Measurements from ENCODE around the gene RSPO3.

The RSPO3 gene

DNA sequence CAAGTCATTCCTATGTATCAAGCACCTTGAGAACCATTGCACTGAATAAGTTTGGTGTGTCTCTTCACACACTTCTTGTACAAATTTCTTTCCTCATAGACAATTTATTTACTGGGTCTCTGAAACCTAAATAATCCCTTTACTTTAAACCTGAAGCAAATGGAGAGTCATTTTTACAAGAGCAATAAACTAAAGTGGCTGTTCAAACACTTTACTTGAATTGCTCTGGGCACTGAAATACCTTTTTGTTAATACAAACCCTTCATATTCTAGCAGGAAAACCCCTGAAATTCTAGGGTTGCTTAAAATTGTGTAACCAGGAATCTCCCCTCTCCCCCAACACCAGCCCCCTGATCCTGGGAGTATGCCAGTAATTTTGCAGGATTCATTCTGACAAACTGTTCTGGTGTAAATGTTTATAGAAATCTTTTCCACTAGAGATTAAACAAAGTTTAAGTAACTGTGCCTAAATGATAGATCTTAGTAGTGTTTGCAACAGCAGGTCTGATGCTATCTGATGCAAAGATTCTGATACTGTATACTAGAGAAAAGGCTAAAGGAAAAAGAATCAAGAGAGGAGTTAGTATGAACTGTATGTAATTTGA, 13.4 kb downstream of the RSPO3 start:
- no peak overlapping the region for H3K27ac ChIP-seq
- TF ChIP-seq, protein P1, sequence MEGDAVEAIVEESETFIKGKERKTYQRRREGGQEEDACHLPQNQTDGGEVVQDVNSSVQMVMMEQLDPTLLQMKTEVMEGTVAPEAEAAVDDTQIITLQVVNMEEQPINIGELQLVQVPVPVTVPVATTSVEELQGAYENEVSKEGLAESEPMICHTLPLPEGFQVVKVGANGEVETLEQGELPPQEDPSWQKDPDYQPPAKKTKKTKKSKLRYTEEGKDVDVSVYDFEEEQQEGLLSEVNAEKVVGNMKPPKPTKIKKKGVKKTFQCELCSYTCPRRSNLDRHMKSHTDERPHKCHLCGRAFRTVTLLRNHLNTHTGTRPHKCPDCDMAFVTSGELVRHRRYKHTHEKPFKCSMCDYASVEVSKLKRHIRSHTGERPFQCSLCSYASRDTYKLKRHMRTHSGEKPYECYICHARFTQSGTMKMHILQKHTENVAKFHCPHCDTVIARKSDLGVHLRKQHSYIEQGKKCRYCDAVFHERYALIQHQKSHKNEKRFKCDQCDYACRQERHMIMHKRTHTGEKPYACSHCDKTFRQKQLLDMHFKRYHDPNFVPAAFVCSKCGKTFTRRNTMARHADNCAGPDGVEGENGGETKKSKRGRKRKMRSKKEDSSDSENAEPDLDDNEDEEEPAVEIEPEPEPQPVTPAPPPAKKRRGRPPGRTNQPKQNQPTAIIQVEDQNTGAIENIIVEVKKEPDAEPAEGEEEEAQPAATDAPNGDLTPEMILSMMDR (conservative IDR thresholded peaks at IDR 0.05): no peak

DNA sequence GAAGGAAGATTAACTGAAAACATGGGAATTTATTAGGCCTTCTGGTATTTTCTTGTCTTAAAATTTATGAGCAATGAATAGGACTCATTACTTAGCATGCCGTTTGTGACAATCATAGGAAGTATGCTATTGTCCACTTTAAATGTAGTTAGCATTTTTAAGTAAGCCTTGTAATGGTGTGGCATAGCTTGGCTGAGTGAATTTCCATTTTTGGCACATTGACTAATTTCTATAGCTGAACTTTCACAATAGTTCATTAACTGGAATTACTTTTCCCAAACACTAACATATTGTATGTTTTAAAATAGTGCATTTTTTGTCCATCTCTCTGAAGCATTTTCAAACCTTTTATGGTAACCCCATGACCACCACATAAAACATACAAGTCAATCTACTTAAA, 15.7 kb downstream of the RSPO3 start:
- TF ChIP-seq, protein P1 (conservative IDR thresholded peaks at IDR 0.05): no peak

DNA sequence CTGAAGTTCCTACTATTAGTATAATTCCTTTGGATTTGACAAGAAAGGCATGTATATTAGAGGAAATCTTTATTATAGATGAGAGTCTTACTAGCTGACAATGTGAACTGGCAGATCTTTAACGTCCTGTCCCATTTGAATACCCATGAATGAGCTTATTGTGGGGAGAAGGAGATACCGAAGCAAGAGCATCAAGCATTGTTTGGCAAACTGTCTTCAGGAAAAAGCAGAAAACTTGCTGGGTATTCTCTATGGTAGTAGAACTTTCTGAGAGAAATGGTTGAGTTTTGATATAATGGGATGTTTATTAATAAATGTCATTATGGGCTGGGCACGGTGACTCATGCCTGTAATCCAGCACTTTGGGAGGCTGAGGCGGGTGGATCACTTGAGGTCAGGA, 18.3 kb downstream of the RSPO3 start:
- TF ChIP-seq, protein P1 (conservative IDR thresholded peaks at IDR 0.05): no peak
- no peak overlapping the region for H3K27ac ChIP-seq

More for the DNA sequence above, 15.7 kb downstream of the RSPO3 start:
- no peak overlapping the region for H3K27ac ChIP-seq

DNA sequence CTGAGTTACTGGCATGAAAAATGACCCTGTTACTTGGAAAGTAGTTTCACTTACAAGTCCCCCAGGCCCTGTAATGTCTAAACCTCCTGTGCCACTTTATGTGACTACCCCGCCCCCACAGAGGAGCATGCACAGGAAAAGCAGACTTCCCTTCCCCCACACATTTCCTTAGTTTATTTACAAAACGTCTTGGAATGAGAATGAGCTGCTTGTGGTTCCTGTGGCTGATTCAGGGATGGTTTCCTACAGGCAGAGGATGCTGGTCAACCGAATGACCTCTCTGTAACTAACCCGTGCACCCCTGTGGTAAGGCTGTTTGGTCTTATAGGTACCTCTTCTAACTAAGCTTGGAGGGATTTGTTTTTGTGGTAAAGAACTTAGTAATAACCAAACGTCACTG, 28.5 kb downstream of the RSPO3 start:
- no peak overlapping the region for H3K27ac ChIP-seq
- TF ChIP-seq, protein P1 (conservative IDR thresholded peaks at IDR 0.05): no peak

DNA sequence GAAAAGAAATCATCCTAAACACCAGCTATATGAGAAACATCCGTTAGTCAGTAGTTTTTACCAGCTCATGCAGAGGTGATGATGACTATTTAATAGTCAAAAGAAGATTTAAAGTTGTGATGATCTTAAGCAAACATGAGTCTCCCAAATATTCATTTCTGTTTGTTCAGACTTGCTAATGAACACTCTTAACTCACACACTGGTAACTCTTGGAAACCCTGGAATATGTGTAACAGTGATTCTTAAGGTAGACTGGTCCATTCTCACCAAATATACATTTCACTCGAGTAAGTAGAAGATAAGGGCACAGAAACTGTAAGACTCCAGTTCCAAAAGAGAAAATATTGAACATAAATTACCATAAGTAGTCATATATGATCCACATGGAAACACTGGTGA, 29.1 kb downstream of the RSPO3 start:
- H3K27ac ChIP-seq: no peak overlapping the region
- TF ChIP-seq, protein P1 (conservative IDR thresholded peaks at IDR 0.05): no peak

DNA sequence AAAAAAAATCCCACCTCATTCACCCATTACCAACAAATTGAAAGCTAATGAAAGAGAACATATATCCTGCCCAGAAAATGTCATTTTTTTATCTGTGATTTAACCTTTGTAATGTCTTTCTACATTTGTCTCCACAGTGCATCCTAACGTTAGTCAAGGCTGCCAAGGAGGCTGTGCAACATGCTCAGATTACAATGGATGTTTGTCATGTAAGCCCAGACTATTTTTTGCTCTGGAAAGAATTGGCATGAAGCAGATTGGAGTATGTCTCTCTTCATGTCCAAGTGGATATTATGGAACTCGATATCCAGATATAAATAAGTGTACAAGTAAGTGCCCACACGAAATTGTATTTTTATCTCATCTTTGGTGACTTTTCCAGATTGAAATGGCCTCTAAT, 30.0 kb downstream of the RSPO3 start:
- H3K27ac ChIP-seq: no peak overlapping the region
- TF ChIP-seq, protein P1 (conservative IDR thresholded peaks at IDR 0.05): no peak

DNA sequence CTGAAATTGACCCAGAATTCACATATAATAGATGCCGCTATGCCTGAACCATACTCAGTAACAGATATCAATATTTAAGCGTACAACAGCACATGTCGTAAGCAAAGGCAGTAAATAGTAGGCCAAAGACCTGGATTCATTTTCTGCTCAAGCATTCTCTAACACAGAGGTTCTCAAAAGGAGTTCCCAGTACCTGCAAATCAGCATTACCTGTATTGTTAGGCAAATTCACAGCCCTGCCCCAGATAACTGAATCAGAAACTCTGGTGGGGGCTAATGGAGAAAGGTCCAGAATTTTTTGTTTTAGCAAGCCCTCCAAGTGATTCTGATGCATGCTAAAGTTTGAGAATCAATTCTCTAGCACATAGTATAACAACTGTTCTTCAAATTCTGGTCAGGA, 36.0 kb downstream of the RSPO3 start:
- H3K27ac ChIP-seq: no peak overlapping the region
- TF ChIP-seq, protein P1 (conservative IDR thresholded peaks at IDR 0.05): no peak

All from VCaP (cell line).